T-cell (primary cell): ENCODE measurements around the gene IMMP2L. TPM values are rescaled to one million over a fixed set of nuclear protein-coding genes. Genes with fewer than 3 reads are reported as not detected.

Experiments used
- ATAC-seq, 4 experiments: fragments of 200-7000 bp in 3 of 4; fragments of 150-1000 bp in 1 of 4; cut with Tn5 transposase; replicated peaks in 1 of 4; 1 replicate in 3 of 4; 2 replicates in 1 of 4; pipeline ENCODE4 v1.10.0; 2021; ENCODE audit warnings: moderate library complexity in 3 of 4, mild to moderate bottlenecking in 2 of 4, moderate number of reproducible peaks in 1 of 4
- CTCF ChIA-PET, 2 donors: fragments of 300-600 bp; sonication (Branson Sonifier 250); formaldehyde crosslinking; loops; one replicate each; lab custom pipeline; 2022; ENCODE audit warnings: antibody characterized with exemption in 2 of 2; lab: Charles Lee
- POLR2A ChIA-PET, 2 donors: fragments of 300-600 bp; sonication (Branson Sonifier 250); formaldehyde crosslinking; loops; one replicate each; lab custom pipeline; 2022; ENCODE audit warnings: antibody characterized with exemption in 2 of 2; lab: Charles Lee
- DNase-seq, 35 experiments: peaks; one replicate each; pipeline versions ENCODE4 v3.0.0 to v3.0.0-alpha.2; 2013 to 2023
- H3K27ac ChIP-seq: one replicate; pipeline ENCODE4 v1.5.1; 2013; ENCODE audit warnings: low read length
- H3K27me3 ChIP-seq, 2 experiments: replicated peaks in 1 of 2; 1 replicate in 1 of 2; 2 replicates in 1 of 2; pipeline versions ENCODE4 v1.6.1 to v1.7.0; 2013; ENCODE audit warnings: low read length in 1 of 2, mixed read lengths in 1 of 2; ENCODE audit not compliant: control insufficient read depth in 2 of 2, insufficient read depth in 2 of 2; ENCODE audit errors: extremely low read depth in 1 of 2
- H3K36me3 ChIP-seq, 2 donors: 1 replicate in 1 of 2; 2 replicates in 1 of 2; pipeline versions ENCODE4 v1.6.1 to v1.7.0; 2013; ENCODE audit warnings: low read length in 1 of 2; ENCODE audit not compliant: control insufficient read depth in 2 of 2, insufficient read depth in 1 of 2; ENCODE audit errors: extremely low read depth in 1 of 2
- H3K4me1 ChIP-seq, 2 experiments: 1 replicate in 1 of 2; 2 replicates in 1 of 2; pipeline versions ENCODE4 v1.6.1 to v1.7.0; 2013; ENCODE audit warnings: low read length in 2 of 2, mixed read lengths in 1 of 2; ENCODE audit not compliant: insufficient read depth in 2 of 2, control insufficient read depth in 1 of 2; ENCODE audit errors: extremely low read depth in 1 of 2
- H3K4me3 ChIP-seq, 2 donors: 1 replicate in 1 of 2; 2 replicates in 1 of 2; pipeline versions ENCODE4 v1.5.1 to v1.7.0; 2013; ENCODE audit warnings: mild to moderate bottlenecking in 2 of 2, low read length in 1 of 2, moderate library complexity in 1 of 2; ENCODE audit not compliant: control insufficient read depth in 1 of 2; ENCODE audit errors: extremely low read depth in 1 of 2
- H3K9me3 ChIP-seq: 2 replicates; pipeline ENCODE4 v1.7.0; 2013
- H3K27ac Mint-ChIP-seq, 2 donors: one replicate each; pipeline ENCODE4 v1.8.0; 2020 to 2021; ENCODE audit warnings: mild to moderate bottlenecking in 2 of 2, mixed read lengths in 2 of 2
- H3K27me3 Mint-ChIP-seq, 2 donors: one replicate each; pipeline ENCODE4 v1.8.0; 2021 to 2022; ENCODE audit warnings: mixed read lengths in 2 of 2
- H3K36me3 Mint-ChIP-seq: one replicate; pipeline ENCODE4 v1.8.0; 2021; ENCODE audit warnings: mixed read lengths
- H3K4me1 Mint-ChIP-seq, 3 donors: one replicate each; pipeline ENCODE4 v1.8.0; 2020 to 2022; ENCODE audit warnings: mixed read lengths in 3 of 3, mild to moderate bottlenecking in 1 of 3
- H3K4me3 Mint-ChIP-seq, 3 donors: one replicate each; pipeline ENCODE4 v1.8.0; 2020 to 2022; ENCODE audit warnings: mild to moderate bottlenecking in 3 of 3, mixed read lengths in 3 of 3, moderate library complexity in 3 of 3
- H3K9me3 Mint-ChIP-seq, 3 donors: one replicate each; pipeline ENCODE4 v1.8.0; 2020 to 2022; ENCODE audit warnings: mixed read lengths in 3 of 3
- WGBS: methylation state at CpG from one replicate; pipeline ENCODE4 v1.1.5; 2013; ENCODE audit warnings: missing lambda C conversion rate; ENCODE audit not compliant: insufficient coverage; 5-methylcytosine and 5-hydroxymethylcytosine counted together
- total RNA-seq, 35 experiments: library from RNA in 6 of 35; stranded (reverse) in 6 of 35; fragments of 120-200 nt in 1 of 35; gene quantifications; one replicate each; pipeline versions ENCODE4 v1.2.1 to v1.2.4 and lab custom pipeline; 2013 to 2026

The IMMP2L gene
- total RNA-seq, 5 donors from 2014 or later (not counting 1 experiment from before 2014, with no cell fraction given): 14.1 to 27.3 (median 21.7) TPM

GRCh38 chr7:110894111-110894510 is 668.2 kb downstream of the IMMP2L start:
- no peaks in the 10 kb centered on the region for H3K27me3 ChIP-seq
- POLR2A ChIA-PET: no interaction called here
- WGBS: 88% methylated on average over 1 of the region's 1 CpG
- no peak for ATAC-seq
- no peak overlapping the region for H3K4me3 ChIP-seq
- no peak overlapping the region for H3K27ac ChIP-seq
- CTCF ChIA-PET: no interaction called here
- H3K4me1 ChIP-seq: no peaks in the 10 kb centered on the region
- H3K4me1 Mint-ChIP-seq: no peaks in the 10 kb centered on the region
- peaks cover 0 to 16% (median 4%) of the 10 kb centered on the region in 3 donors for H3K9me3 Mint-ChIP-seq
- H3K27ac Mint-ChIP-seq: no peak overlapping the region
- H3K27me3 Mint-ChIP-seq: no peaks in the 10 kb centered on the region
- no peaks in the 10 kb centered on the region for H3K36me3 ChIP-seq
- DNase-seq: no peak
- peaks cover 2% of the 10 kb centered on the region for H3K36me3 Mint-ChIP-seq
- H3K4me3 Mint-ChIP-seq: no peak overlapping the region
- H3K9me3 ChIP-seq: no peaks in the 10 kb centered on the region

- H3K4me1 ChIP-seq: no peaks in the 10 kb centered on the region
- Mint-ChIP-seq H3K27me3 (no peaks in the 10 kb centered on the region), H3K36me3 (no peaks in the 10 kb centered on the region), H3K4me1 (no peaks in the 10 kb centered on the region), H3K9me3 (peaks cover 0 to 7% (median 4%) of the 10 kb centered on the region in 3 donors), H3K27ac (no peak overlapping the region), H3K4me3 (no peak overlapping the region)
- no peak overlapping the region for H3K27ac ChIP-seq
- no peak overlapping the region for H3K4me3 ChIP-seq
- DNase-seq: no peak
- CTCF ChIA-PET: interaction anchor here in 1 of 2 donors (0.7 kb wide), 1 partner anchor 372 kb away, joined by 9 read pairs; no protein-coding TSS in a partner anchor
- no peaks in the 10 kb centered on the region for H3K9me3 ChIP-seq
- ATAC-seq: no peak
- no CpG with 5 or more reads among the region's 2 CpGs for WGBS
- POLR2A ChIA-PET: interaction anchor here in 1 of 2 donors (0.6 kb wide), 1 partner anchor 281 kb away, joined by 3 read pairs; no protein-coding TSS in a partner anchor
- H3K36me3 ChIP-seq: no peaks in the 10 kb centered on the region
- no peaks in the 10 kb centered on the region for H3K27me3 ChIP-seq
Observed at GRCh38 chr7:110891197-110891596, 671.1 kb downstream of the IMMP2L start.

- no peaks in the 10 kb centered on the region for H3K9me3 ChIP-seq
- H3K27ac ChIP-seq: no peak overlapping the region
- Mint-ChIP-seq H3K36me3 (no peaks in the 10 kb centered on the region), H3K9me3 (peaks cover 0 to 4% (median 4%) of the 10 kb centered on the region in 3 donors), H3K4me1 (no peaks in the 10 kb centered on the region), H3K27ac (no peak overlapping the region), H3K4me3 (no peak overlapping the region), H3K27me3 (no peaks in the 10 kb centered on the region)
- no peaks in the 10 kb centered on the region for H3K27me3 ChIP-seq
- DNase-seq: no peak
- H3K36me3 ChIP-seq: no peaks in the 10 kb centered on the region
- POLR2A ChIA-PET: no interaction called here
- no peak for ATAC-seq
- no CpG with 5 or more reads among the region's 4 CpGs for WGBS
- no peak overlapping the region for H3K4me3 ChIP-seq
- H3K4me1 ChIP-seq: no peaks in the 10 kb centered on the region
- CTCF ChIA-PET: interaction anchor here in 1 of 2 donors (0.7 kb wide), 1 partner anchor 94 kb away, joined by 5 read pairs; no protein-coding TSS in a partner anchor
Observed at GRCh38 chr7:110890101-110890500, 672.2 kb downstream of the IMMP2L start.

GRCh38 chr7:110889335-110889734 is 673.0 kb downstream of the IMMP2L start:
- H3K27me3 ChIP-seq: no peaks in the 10 kb centered on the region
- ChIA-PET CTCF (no interaction called here), POLR2A (no interaction called here)
- no peaks in the 10 kb centered on the region for H3K9me3 ChIP-seq
- WGBS: 95% methylated on average over 3 of the region's 6 CpGs
- no peak overlapping the region for H3K4me3 ChIP-seq
- no peaks in the 10 kb centered on the region for H3K27me3 Mint-ChIP-seq
- H3K4me1 ChIP-seq: no peaks in the 10 kb centered on the region
- no peak overlapping the region for H3K4me3 Mint-ChIP-seq
- no peak overlapping the region for H3K27ac Mint-ChIP-seq
- DNase-seq: no peak
- H3K27ac ChIP-seq: no peak overlapping the region
- no peak for ATAC-seq
- H3K36me3 ChIP-seq: no peaks in the 10 kb centered on the region
- no peaks in the 10 kb centered on the region for H3K9me3 Mint-ChIP-seq
- no peaks in the 10 kb centered on the region for H3K36me3 Mint-ChIP-seq
- no peaks in the 10 kb centered on the region for H3K4me1 Mint-ChIP-seq

- ChIA-PET CTCF (no interaction called here), POLR2A (no interaction called here)
- no peak overlapping the region for H3K4me3 Mint-ChIP-seq
- Histone ChIP-seq H3K27ac (no peak overlapping the region), H3K36me3 (no peaks in the 10 kb centered on the region), H3K4me1 (no peaks in the 10 kb centered on the region), H3K4me3 (no peak overlapping the region), H3K9me3 (no peaks in the 10 kb centered on the region), H3K27me3 (no peaks in the 10 kb centered on the region)
- no peaks in the 10 kb centered on the region for H3K27me3 Mint-ChIP-seq
- H3K9me3 Mint-ChIP-seq: no peaks in the 10 kb centered on the region
- DNase-seq (no peak), ATAC-seq (no peak)
- no peaks in the 10 kb centered on the region for H3K4me1 Mint-ChIP-seq
- no peaks in the 10 kb centered on the region for H3K36me3 Mint-ChIP-seq
- no peak overlapping the region for H3K27ac Mint-ChIP-seq
- WGBS: no CpG with 5 or more reads among the region's 3 CpGs
Observed at GRCh38 chr7:110888641-110889040, 673.7 kb downstream of the IMMP2L start.

- no peaks in the 10 kb centered on the region for H3K36me3 ChIP-seq
- no peak for ATAC-seq
- H3K27me3 Mint-ChIP-seq: no peaks in the 10 kb centered on the region
- no peak overlapping the region for H3K27ac Mint-ChIP-seq
- POLR2A ChIA-PET: interaction anchor here in 1 of 2 donors (0.6 kb wide), 1 partner anchor 142 kb away, joined by 3 read pairs; no protein-coding TSS in a partner anchor
- no peak overlapping the region for H3K4me3 ChIP-seq
- H3K4me3 Mint-ChIP-seq: no peak overlapping the region
- no peaks in the 10 kb centered on the region for H3K4me1 ChIP-seq
- CTCF ChIA-PET: interaction anchor here in 1 of 2 donors (0.5 kb wide), 1 partner anchor 281 kb away, joined by 3 read pairs; no protein-coding TSS in a partner anchor
- no peak overlapping the region for H3K27ac ChIP-seq
- WGBS: no CpG with 5 or more reads among the region's 4 CpGs
- no peaks in the 10 kb centered on the region for H3K36me3 Mint-ChIP-seq
- H3K27me3 ChIP-seq: no peaks in the 10 kb centered on the region
- H3K4me1 Mint-ChIP-seq: peaks cover 0 to 3% (median 2%) of the 10 kb centered on the region in 3 donors
- no peaks in the 10 kb centered on the region for H3K9me3 ChIP-seq
- no peak for DNase-seq
- H3K9me3 Mint-ChIP-seq: no peaks in the 10 kb centered on the region
Observed at GRCh38 chr7:110885474-110885873, 676.8 kb downstream of the IMMP2L start.
